ENCODE measurements around the gene CTNNA2. TPM values are rescaled to one million over a fixed set of nuclear protein-coding genes. Genes with fewer than 3 reads are reported as not detected.

CTNNA2 gene
- total and polyA plus RNA-seq, 7 donors = 0.03 to 0.36 (median 0.17) TPM; not detected in 4

GRCh38 chr2:80501874-80502624 lies 989.2 kb downstream of the CTNNA2 start:
- TF ChIP-seq, protein P1, sequence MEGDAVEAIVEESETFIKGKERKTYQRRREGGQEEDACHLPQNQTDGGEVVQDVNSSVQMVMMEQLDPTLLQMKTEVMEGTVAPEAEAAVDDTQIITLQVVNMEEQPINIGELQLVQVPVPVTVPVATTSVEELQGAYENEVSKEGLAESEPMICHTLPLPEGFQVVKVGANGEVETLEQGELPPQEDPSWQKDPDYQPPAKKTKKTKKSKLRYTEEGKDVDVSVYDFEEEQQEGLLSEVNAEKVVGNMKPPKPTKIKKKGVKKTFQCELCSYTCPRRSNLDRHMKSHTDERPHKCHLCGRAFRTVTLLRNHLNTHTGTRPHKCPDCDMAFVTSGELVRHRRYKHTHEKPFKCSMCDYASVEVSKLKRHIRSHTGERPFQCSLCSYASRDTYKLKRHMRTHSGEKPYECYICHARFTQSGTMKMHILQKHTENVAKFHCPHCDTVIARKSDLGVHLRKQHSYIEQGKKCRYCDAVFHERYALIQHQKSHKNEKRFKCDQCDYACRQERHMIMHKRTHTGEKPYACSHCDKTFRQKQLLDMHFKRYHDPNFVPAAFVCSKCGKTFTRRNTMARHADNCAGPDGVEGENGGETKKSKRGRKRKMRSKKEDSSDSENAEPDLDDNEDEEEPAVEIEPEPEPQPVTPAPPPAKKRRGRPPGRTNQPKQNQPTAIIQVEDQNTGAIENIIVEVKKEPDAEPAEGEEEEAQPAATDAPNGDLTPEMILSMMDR (IDR thresholded peaks at IDR 0.05) = no peak
- H3K4me1 ChIP-seq = no peaks in the 10 kb centered on the region
- no peaks in the 10 kb centered on the region for H3K36me3 ChIP-seq (ENCODE audit: insufficient read depth in 1 of 2, low read depth in 1 of 2)
- H3K27ac ChIP-seq = no peak overlapping the region
- ATAC-seq (no peak), DNase-seq (no peak)
- no peak overlapping the region for H3K4me3 ChIP-seq
- no peaks in the 10 kb centered on the region for H3K27me3 ChIP-seq (ENCODE audit: insufficient read depth in 3 of 3, low read length in 2 of 3)
- H3K9me3 ChIP-seq = no peaks in the 10 kb centered on the region
- intact Hi-C loops (cut with DNase I) = loop anchor here in 1 of 2 donors (5.0 kb wide), 1 partner anchor 430 kb away; no protein-coding TSS in a partner anchor

- H3K27ac ChIP-seq = no peak overlapping the region
- intact Hi-C loops (cut with DNase I) = no loop called here
- H3K4me1 ChIP-seq = no peaks in the 10 kb centered on the region
- 36 to 68% (median 38%) methylated on average over 1 of the region's 1 CpG for WGBS, 3 donors
- H3K9me3 ChIP-seq = no peaks in the 10 kb centered on the region
- H3K36me3 ChIP-seq (ENCODE audit: insufficient read depth in 1 of 2, low read depth in 1 of 2) = no peaks in the 10 kb centered on the region
- no peak for DNase-seq
- H3K4me3 ChIP-seq = no peak overlapping the region
- H3K27me3 ChIP-seq (ENCODE audit: insufficient read depth in 3 of 3, low read length in 2 of 3) = no peaks in the 10 kb centered on the region
- ATAC-seq = no peak
- TF ChIP-seq, protein P1 (IDR thresholded peaks at IDR 0.05) = no peak
These were observed 993.7 kb downstream of the CTNNA2 start for GRCh38 chr2:80506563-80506962.

DNA sequence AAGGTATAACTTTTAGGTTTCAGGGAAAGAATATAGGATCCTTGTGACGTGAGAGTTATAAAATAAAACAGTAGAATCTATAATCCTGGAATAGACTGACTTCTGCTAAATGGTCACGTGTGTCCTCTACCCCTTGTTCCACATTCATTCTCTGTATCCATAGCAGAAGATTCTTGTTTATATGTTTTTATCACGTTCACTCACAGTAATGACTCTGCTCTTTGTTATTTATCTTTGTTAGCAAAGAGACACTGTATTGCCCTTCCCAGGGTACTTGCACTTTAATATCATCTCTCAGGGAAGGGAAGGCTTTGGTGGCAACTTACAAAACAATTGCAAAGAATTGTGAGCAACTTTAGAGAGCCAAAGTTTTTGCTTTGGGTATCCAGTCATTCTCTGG lies 997.9 kb downstream of the CTNNA2 start:
- Histone ChIP-seq H3K27ac (no peak overlapping the region), H3K4me1 (no peaks in the 10 kb centered on the region), H3K36me3 (ENCODE audit: insufficient read depth in 1 of 2, low read depth in 1 of 2) (no peaks in the 10 kb centered on the region), H3K27me3 (ENCODE audit: insufficient read depth in 3 of 3, low read length in 2 of 3) (no peaks in the 10 kb centered on the region), H3K9me3 (no peaks in the 10 kb centered on the region), H3K4me3 (no peak overlapping the region)
- DNase-seq (no peak), ATAC-seq (no peak)
- intact Hi-C loops (cut with DNase I) = no loop called here
- 69 to 75% (median 70%) methylated on average over 3 of the region's 3 CpGs for WGBS, 3 donors
- TF ChIP-seq, protein P1 (IDR thresholded peaks at IDR 0.05) = no peak

- TF ChIP-seq, protein P1 (IDR thresholded peaks at IDR 0.05) = no peak
- Histone ChIP-seq H3K9me3 (no peaks in the 10 kb centered on the region), H3K27me3 (ENCODE audit: insufficient read depth in 3 of 3, low read length in 2 of 3) (peaks cover 0 to 2% (median 0%) of the 10 kb centered on the region in 3 donors), H3K4me3 (no peak overlapping the region), H3K27ac (no peak overlapping the region), H3K36me3 (ENCODE audit: insufficient read depth in 1 of 2, low read depth in 1 of 2) (no peaks in the 10 kb centered on the region), H3K4me1 (no peaks in the 10 kb centered on the region)
- intact Hi-C loops (cut with DNase I) = no loop called here
- WGBS, 3 donors = 85 to 93% (median 90%) methylated on average over 3 of the region's 3 CpGs
- ATAC-seq = no peak
- DNase-seq = no peak
These were observed 1003.1 kb downstream of the CTNNA2 start for GRCh38 chr2:80515964-80516363.

DNA sequence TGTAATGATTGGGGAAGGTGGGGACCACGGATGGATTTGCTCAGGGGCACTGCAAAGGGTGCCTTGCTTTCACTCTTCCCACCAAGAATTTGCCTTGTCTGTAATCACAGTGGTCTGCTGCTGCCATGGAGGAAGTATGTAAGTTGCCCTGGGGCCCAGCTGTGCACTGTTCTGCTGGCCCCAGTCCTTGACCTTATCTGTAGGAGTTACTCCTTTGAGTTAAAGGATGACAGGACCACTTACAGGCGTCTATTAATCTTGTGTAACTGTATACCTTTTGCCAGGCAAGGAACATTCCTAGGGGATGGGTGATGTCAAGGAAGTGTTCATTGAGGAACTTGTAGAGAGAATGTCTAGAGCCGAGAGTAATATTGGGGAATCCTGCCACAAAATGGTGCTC lies 1004.5 kb downstream of the CTNNA2 start:
- intact Hi-C loops (cut with DNase I) = no loop called here
- no peaks in the 10 kb centered on the region for H3K36me3 ChIP-seq (ENCODE audit: insufficient read depth in 1 of 2, low read depth in 1 of 2)
- H3K4me3 ChIP-seq = no peak overlapping the region
- H3K9me3 ChIP-seq = no peaks in the 10 kb centered on the region
- H3K27me3 ChIP-seq (ENCODE audit: insufficient read depth in 3 of 3, low read length in 2 of 3) = peaks cover 0 to 2% (median 0%) of the 10 kb centered on the region in 3 donors
- ATAC-seq (no peak), DNase-seq (no peak)
- TF ChIP-seq, protein P1 (IDR thresholded peaks at IDR 0.05) = no peak
- 30 to 34% (median 33%) methylated on average over 3 of the region's 3 CpGs for WGBS, 3 donors
- no peaks in the 10 kb centered on the region for H3K4me1 ChIP-seq
- no peak overlapping the region for H3K27ac ChIP-seq
